ENCODE measurements around the gene REXO1. TPM values are rescaled to one million over a fixed set of nuclear protein-coding genes. Genes with fewer than 3 reads are reported as not detected.
A peak's percentile ranks its signal among the peaks of the same experiment; 100 is the strongest.

Gene REXO1
- total and polyA plus RNA-seq, 2 donors (not counting 3 experiments of a cell fraction or from before 2014, with no cell fraction given), result 41.1 to 56.9 TPM

DNA sequence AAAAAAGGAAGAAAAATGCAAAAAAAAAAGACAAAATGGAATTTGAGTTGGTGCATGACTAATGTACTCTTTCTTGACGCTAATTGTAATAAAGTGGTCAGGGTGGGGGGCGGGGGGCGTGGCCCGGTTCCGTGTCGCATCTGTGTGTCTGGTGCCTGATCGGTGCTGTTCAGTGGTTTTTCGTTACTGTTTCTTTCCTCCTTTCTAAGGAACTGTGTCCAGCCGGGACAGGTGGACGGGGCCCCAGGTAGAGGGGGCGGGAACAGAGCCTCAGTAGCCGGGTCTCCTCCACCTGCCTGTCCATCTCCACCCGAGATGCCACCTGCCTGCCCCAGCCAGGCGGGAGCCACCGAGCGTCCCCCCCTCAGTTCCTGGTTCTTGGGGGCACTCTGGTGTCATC lies 68.7 kb downstream of the REXO1 start:
- intact Hi-C loops (cut with micrococcal nuclease) (loop anchor here (5.0 kb wide), 1 partner anchor 33 kb away; the partner anchor contains the start of gene ATP8B3), dilution Hi-C loops (cut with MboI; ENCODE audit: extremely low pct_ligation_motif_present, low sequenced_read_pairs) (no loop called here)
- no peaks in the 10 kb centered on the region for H3K36me3 ChIP-seq (ENCODE audit: control insufficient read depth in 2 of 2, extremely low read depth in 1 of 2, insufficient read depth in 2 of 2, low read length in 2 of 2)
- H3K9me3 ChIP-seq (replicated peaks; ENCODE audit: control insufficient read depth, insufficient read depth, low read length), result no peaks in the 10 kb centered on the region
- H3K9me1 ChIP-seq (replicated peaks; ENCODE audit: control insufficient read depth, extremely low read depth, insufficient read depth, low read length), result no peaks in the 10 kb centered on the region
- H4K20me1 ChIP-seq (replicated peaks; ENCODE audit: control insufficient read depth, extremely low read depth, insufficient read depth, low read length), result no peaks in the 10 kb centered on the region
- H3K79me2 ChIP-seq (ENCODE audit: control insufficient read depth, insufficient read depth, low read length), result no peaks in the 10 kb centered on the region
- no peak for FAIRE-seq
- peaks cover 20 to 34% of the 10 kb centered on the region in 2 experiments for H3K27me3 ChIP-seq (ENCODE audit: control insufficient read depth in 2 of 2, insufficient read depth in 2 of 2, low read length in 2 of 2)
- no peak overlapping the region for H3K4me2 ChIP-seq (ENCODE audit: insufficient read depth, low read length)
- POLR2A ChIA-PET, result no interaction called here
- H3K9ac ChIP-seq (replicated peaks; ENCODE audit: extremely low read depth, insufficient read depth, low read length), result no peak overlapping the region
- H2AFZ ChIP-seq (ENCODE audit: low read depth, low read length), result no peak overlapping the region
- peak; percentile 20 for TF ChIP-seq EZH2 (IDR thresholded peaks at IDR 0.05; ENCODE audit: borderline replicate concordance, low read depth, low read length, severe bottlenecking)
- no peak for TF ChIP-seq JUN (IDR thresholded peaks at IDR 0.05; ENCODE audit: borderline replicate concordance, insufficient read depth, insufficient read length, low read depth)
- TF ChIP-seq POLR2AphosphoS5 (IDR thresholded peaks at IDR 0.05; ENCODE audit: insufficient read depth, low read depth, low read length), result no peak
- TF ChIP-seq FOS (IDR thresholded peaks at IDR 0.05; ENCODE audit: borderline replicate concordance, insufficient read depth, low read length), result no peak
- no peak overlapping the region for H3K4me3 ChIP-seq (replicated peaks in 1 of 3; ENCODE audit: insufficient read depth in 1 of 3, low read depth in 1 of 3, low read length in 3 of 3)
- CTCF ChIA-PET, result interaction anchor here (0.6 to 2.4 kb wide), 4 partner anchors 10 to 234 kb away, joined by 3 to 14 read pairs (median 4); no protein-coding TSS in a partner anchor
- H3K4me1 ChIP-seq (ENCODE audit: control insufficient read depth, extremely low read depth, insufficient read depth, low read length), result no peaks in the 10 kb centered on the region
- BruUV-seq (replicated peaks), result no TSS peak
- H3K27ac ChIP-seq (ENCODE audit: insufficient read depth, low read depth, low read length), result no peak overlapping the region
- no peak for DNase-seq (ENCODE audit: low read depth, low spot score)

DNA sequence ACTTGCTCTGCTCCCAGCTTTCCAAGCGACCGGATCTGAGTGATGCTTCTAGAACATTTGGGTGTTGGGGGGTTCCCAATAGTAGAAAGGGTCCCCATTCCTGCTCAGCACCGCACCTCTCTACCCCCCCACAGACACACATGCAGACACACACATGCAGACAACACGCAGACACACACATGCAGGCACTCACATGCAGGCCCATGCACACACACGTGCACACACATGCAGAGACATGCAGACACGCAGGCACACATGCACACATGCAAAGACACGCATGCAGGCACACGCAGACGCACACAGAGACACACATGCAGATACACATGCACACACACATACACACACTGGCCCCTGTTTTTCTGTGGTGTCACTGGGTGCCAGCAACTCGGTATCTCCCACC lies 71.1 kb downstream of the REXO1 start:
- Histone ChIP-seq H3K4me2 (ENCODE audit: insufficient read depth, low read length) (no peak overlapping the region), H2AFZ (ENCODE audit: low read depth, low read length) (no peak overlapping the region), H3K4me3 (replicated peaks in 1 of 3; ENCODE audit: insufficient read depth in 1 of 3, low read depth in 1 of 3, low read length in 3 of 3) (no peak overlapping the region), H3K9me3 (replicated peaks; ENCODE audit: control insufficient read depth, insufficient read depth, low read length) (no peaks in the 10 kb centered on the region), H3K79me2 (ENCODE audit: control insufficient read depth, insufficient read depth, low read length) (no peaks in the 10 kb centered on the region), H3K9ac (replicated peaks; ENCODE audit: extremely low read depth, insufficient read depth, low read length) (no peak overlapping the region), H4K20me1 (replicated peaks; ENCODE audit: control insufficient read depth, extremely low read depth, insufficient read depth, low read length) (no peaks in the 10 kb centered on the region), H3K27me3 (ENCODE audit: control insufficient read depth in 2 of 2, insufficient read depth in 2 of 2, low read length in 2 of 2) (peaks cover 28 to 34% of the 10 kb centered on the region in 2 experiments), H3K4me1 (ENCODE audit: control insufficient read depth, extremely low read depth, insufficient read depth, low read length) (no peaks in the 10 kb centered on the region), H3K27ac (ENCODE audit: insufficient read depth, low read depth, low read length) (no peak overlapping the region), H3K36me3 (ENCODE audit: control insufficient read depth in 2 of 2, extremely low read depth in 1 of 2, insufficient read depth in 2 of 2, low read length in 2 of 2) (no peaks in the 10 kb centered on the region), H3K9me1 (replicated peaks; ENCODE audit: control insufficient read depth, extremely low read depth, insufficient read depth, low read length) (no peaks in the 10 kb centered on the region)
- FAIRE-seq (no peak), DNase-seq (ENCODE audit: low read depth, low spot score) (no peak)
- intact Hi-C loops (cut with micrococcal nuclease) (loop anchor here (5.0 kb wide), 1 partner anchor 35 kb away; the partner anchor contains the start of gene ATP8B3), dilution Hi-C loops (cut with MboI; ENCODE audit: extremely low pct_ligation_motif_present, low sequenced_read_pairs) (no loop called here)
- no peak for TF ChIP-seq MYC (IDR thresholded peaks at IDR 0.05; ENCODE audit: low read depth, low read length)
- TF ChIP-seq, protein P1, sequence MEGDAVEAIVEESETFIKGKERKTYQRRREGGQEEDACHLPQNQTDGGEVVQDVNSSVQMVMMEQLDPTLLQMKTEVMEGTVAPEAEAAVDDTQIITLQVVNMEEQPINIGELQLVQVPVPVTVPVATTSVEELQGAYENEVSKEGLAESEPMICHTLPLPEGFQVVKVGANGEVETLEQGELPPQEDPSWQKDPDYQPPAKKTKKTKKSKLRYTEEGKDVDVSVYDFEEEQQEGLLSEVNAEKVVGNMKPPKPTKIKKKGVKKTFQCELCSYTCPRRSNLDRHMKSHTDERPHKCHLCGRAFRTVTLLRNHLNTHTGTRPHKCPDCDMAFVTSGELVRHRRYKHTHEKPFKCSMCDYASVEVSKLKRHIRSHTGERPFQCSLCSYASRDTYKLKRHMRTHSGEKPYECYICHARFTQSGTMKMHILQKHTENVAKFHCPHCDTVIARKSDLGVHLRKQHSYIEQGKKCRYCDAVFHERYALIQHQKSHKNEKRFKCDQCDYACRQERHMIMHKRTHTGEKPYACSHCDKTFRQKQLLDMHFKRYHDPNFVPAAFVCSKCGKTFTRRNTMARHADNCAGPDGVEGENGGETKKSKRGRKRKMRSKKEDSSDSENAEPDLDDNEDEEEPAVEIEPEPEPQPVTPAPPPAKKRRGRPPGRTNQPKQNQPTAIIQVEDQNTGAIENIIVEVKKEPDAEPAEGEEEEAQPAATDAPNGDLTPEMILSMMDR (IDR thresholded peaks at IDR 0.05; ENCODE audit: extremely low read depth in 1 of 2, insufficient read depth in 1 of 2, low read depth in 1 of 2, low read length in 2 of 2), result no peak
- TF ChIP-seq JUN (IDR thresholded peaks at IDR 0.05; ENCODE audit: borderline replicate concordance, insufficient read depth, insufficient read length, low read depth), result no peak
- TF ChIP-seq POLR2AphosphoS5 (IDR thresholded peaks at IDR 0.05; ENCODE audit: insufficient read depth, low read depth, low read length), result no peak
- no peak for TF ChIP-seq FOS (IDR thresholded peaks at IDR 0.05; ENCODE audit: borderline replicate concordance, insufficient read depth, low read length)
- TF ChIP-seq GATA2 (IDR thresholded peaks at IDR 0.05; ENCODE audit: insufficient read depth, insufficient read length, low read depth, low read length), result no peak
- TF ChIP-seq, protein P2, sequence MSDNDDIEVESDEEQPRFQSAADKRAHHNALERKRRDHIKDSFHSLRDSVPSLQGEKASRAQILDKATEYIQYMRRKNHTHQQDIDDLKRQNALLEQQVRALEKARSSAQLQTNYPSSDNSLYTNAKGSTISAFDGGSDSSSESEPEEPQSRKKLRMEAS (IDR thresholded peaks at IDR 0.05; ENCODE audit: insufficient read depth, insufficient read length), result no peak
- no peak for TF ChIP-seq EZH2 (IDR thresholded peaks at IDR 0.05; ENCODE audit: borderline replicate concordance, low read depth, low read length, severe bottlenecking)
- no peak for TF ChIP-seq POLR2A (IDR thresholded peaks at IDR 0.05; ENCODE audit: low read depth, low read length)
- BruUV-seq (replicated peaks), result no TSS peak
- POLR2A ChIA-PET, result no interaction called here
- CTCF ChIA-PET, result interaction anchor here (0.6 to 1.8 kb wide), 6 partner anchors 9 to 285 kb away, joined by 3 to 9 read pairs (median 4); no protein-coding TSS in a partner anchor

Data from endothelial cell of umbilical vein (primary cell).